Kidney (tissue), 14 donors: Measurements from ENCODE around the gene GULP1. TPM values are rescaled to one million over a fixed set of nuclear protein-coding genes. Genes with fewer than 3 reads are reported as not detected.

Source experiments
- DNase-seq, 5 donors: peaks; one replicate each; pipeline ENCODE4 v3.0.0-alpha.2; 2013 to 2020
- FAIRE-seq: peaks from 2 replicates; lab custom pipeline; 2012; peaks lifted over from hg19 to GRCh38; lab: Jason Lieb, UNC
- H3K27ac ChIP-seq, 2 donors: one replicate each; pipeline ENCODE4 v1.7.0; 2013; ENCODE audit warnings: low read depth in 2 of 2, low read length in 2 of 2, inconsistent platforms in 1 of 2
- H3K27me3 ChIP-seq: one replicate; pipeline ENCODE4 v1.7.1; 2013; ENCODE audit warnings: low read length, inconsistent platforms; ENCODE audit not compliant: control insufficient read depth, insufficient read depth
- H3K36me3 ChIP-seq, 3 donors: one replicate each; pipeline versions ENCODE4 v1.7.0 to v1.7.1; 2013; ENCODE audit warnings: low read length in 3 of 3, control low read depth in 1 of 3, inconsistent platforms in 1 of 3; ENCODE audit not compliant: insufficient read depth in 3 of 3, control insufficient read depth in 2 of 3
- H3K4me1 ChIP-seq, 3 donors: one replicate each; pipeline versions ENCODE4 v1.7.0 to v1.7.1; 2013; ENCODE audit warnings: low read length in 3 of 3, inconsistent platforms in 1 of 3, low read depth in 1 of 3; ENCODE audit not compliant: control insufficient read depth in 2 of 3, insufficient read depth in 2 of 3
- H3K4me3 ChIP-seq, 3 donors: one replicate each; pipeline versions ENCODE4 v1.7.0 to v1.8.1; 2013; ENCODE audit warnings: low read length in 3 of 3, control low read depth in 1 of 3, inconsistent platforms in 1 of 3
- H3K9ac ChIP-seq, 3 donors: one replicate each; pipeline versions ENCODE4 v1.7.0 to v1.7.1; 2013; ENCODE audit warnings: low read length in 3 of 3, control low read depth in 1 of 3, inconsistent platforms in 1 of 3
- H3K9me3 ChIP-seq, 3 donors: one replicate each; pipeline versions ENCODE4 v1.7.0 to v1.7.1; 2013; ENCODE audit warnings: low read length in 3 of 3, control low read depth in 1 of 3, inconsistent platforms in 1 of 3; ENCODE audit not compliant: control insufficient read depth in 2 of 3, insufficient read depth in 1 of 3
- intact Hi-C: fragments of 100-400 bp; cut with DNase I; formaldehyde crosslinking; loops from one replicate; pipeline ENCODE4 v1.11.1; 2022
- polyA plus RNA-seq: library from polyadenylated mRNA; stranded (reverse); fragments of 350-450 nt; fragmentation: Illumina TruSeq; extraction: RNeasy Lipid Tissue Mini Kit (QIAGEN cat#74804); gene quantifications from one replicate; pipeline ENCODE4 v1.2.3, GENCODE V29; 2014; ENCODE audit warnings: low read depth, low replicate concordance; ENCODE audit not compliant: insufficient read depth
- total RNA-seq: library from RNA; stranded (reverse); fragmentation: NEBNext Ultra II Directional; extraction: Animal tissue kit (Norgen Biotek cat#: 25700); gene quantifications from one replicate; pipeline ENCODE4 v1.2.1, GENCODE V29; 2021
- TF ChIP-seq, protein P1 (sequence below): IDR thresholded peaks from 3 replicates; pipeline ENCODE4 v1.5.1; 2012; ENCODE audit warnings: mild to moderate bottlenecking, moderate library complexity, borderline replicate concordance; ENCODE audit not compliant: insufficient read depth; ENCODE audit errors: extremely low read depth
- donor health status: control.
- donor health status: control.
- donor health status: control.
- donor health status: control.
- donor health status: control.
- donor health status: DM: yes; HTN: yes; CAD: no.
- donor health status: Normal renal cell carcinoma (clear cell type).

The GULP1 gene
- total and polyA plus RNA-seq, 2 donors from 2014 or later = 12.2 to 34.4 TPM

DNA sequence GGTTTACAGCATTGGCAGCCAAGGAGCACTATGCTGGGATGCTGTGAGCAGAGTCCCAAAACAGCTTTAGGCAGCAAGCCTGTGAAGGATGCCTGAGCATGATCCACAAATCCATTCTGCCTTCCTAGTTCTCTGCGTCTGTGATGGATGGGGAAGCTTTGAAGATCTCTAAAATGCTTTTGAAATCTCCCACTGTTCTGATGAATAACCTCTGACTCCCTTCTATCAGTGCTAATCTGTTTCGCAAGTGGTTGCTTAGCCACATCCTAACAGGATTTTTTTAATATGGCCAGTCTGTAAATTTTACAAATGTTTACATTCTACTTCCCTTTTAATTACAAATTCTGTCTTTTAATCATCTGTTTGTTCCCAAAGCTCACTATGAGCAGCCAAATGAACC lies 319.2 kb downstream of the GULP1 start:
- Histone ChIP-seq H3K4me3 (no peak overlapping the region), H3K27ac (no peak overlapping the region), H3K9me3 (no peaks in the 10 kb centered on the region), H3K27me3 (no peaks in the 10 kb centered on the region), H3K9ac (no peak overlapping the region), H3K36me3 (no peaks in the 10 kb centered on the region), H3K4me1 (no peaks in the 10 kb centered on the region)
- intact Hi-C loops = no loop called here
- DNase-seq (no peak), FAIRE-seq (no peak)
- TF ChIP-seq, protein P1, sequence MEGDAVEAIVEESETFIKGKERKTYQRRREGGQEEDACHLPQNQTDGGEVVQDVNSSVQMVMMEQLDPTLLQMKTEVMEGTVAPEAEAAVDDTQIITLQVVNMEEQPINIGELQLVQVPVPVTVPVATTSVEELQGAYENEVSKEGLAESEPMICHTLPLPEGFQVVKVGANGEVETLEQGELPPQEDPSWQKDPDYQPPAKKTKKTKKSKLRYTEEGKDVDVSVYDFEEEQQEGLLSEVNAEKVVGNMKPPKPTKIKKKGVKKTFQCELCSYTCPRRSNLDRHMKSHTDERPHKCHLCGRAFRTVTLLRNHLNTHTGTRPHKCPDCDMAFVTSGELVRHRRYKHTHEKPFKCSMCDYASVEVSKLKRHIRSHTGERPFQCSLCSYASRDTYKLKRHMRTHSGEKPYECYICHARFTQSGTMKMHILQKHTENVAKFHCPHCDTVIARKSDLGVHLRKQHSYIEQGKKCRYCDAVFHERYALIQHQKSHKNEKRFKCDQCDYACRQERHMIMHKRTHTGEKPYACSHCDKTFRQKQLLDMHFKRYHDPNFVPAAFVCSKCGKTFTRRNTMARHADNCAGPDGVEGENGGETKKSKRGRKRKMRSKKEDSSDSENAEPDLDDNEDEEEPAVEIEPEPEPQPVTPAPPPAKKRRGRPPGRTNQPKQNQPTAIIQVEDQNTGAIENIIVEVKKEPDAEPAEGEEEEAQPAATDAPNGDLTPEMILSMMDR = no peak

DNA sequence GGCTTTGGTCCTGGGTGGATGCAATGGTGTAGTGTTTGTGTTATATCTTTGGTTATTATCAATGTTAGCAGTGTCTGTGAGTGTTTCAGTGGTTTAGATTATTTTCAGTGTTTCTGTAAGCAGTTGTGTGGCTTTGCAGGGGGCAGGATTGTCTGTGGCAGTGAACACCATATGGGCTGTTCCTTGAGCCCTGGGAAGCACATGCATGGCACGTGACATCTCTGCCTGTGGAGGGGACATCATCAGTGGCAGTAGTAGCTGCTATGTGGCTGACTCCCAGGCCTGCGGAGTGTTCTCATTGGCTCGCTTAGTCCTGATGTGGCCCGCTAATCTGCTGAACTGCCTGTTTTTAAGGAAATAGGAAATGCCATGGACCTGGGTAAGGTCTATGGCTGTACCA lies 327.5 kb downstream of the GULP1 start:
- Histone ChIP-seq H3K36me3 (no peaks in the 10 kb centered on the region), H3K4me1 (no peaks in the 10 kb centered on the region), H3K9ac (no peak overlapping the region), H3K27me3 (no peaks in the 10 kb centered on the region), H3K27ac (no peak overlapping the region), H3K4me3 (no peak overlapping the region), H3K9me3 (no peaks in the 10 kb centered on the region)
- no peak for DNase-seq
- no peak for FAIRE-seq
- TF ChIP-seq, protein P1 = no peak
- intact Hi-C loops = no loop called here

DNA sequence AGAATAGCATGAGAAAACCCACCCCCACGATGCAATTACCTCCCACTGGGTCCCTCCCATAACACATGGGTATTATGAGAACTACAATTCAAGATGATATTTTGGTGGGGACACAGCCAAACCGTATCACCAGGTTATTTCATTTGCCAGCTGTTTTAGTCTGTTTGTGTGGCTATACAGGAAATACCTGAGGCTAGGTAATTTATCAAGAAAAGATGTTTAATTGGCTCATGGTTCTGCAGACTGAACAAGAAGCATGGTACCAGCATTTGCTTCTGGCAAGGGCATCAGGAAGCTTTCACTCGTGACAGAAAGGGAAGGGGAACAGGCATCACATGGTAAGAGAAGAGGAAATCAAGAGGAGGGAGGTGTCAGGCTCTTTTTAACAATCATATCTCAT lies 329.2 kb downstream of the GULP1 start:
- H3K9ac ChIP-seq = no peak overlapping the region
- no peak for FAIRE-seq
- no peaks in the 10 kb centered on the region for H3K4me1 ChIP-seq
- no peaks in the 10 kb centered on the region for H3K9me3 ChIP-seq
- H3K27ac ChIP-seq = no peak overlapping the region
- DNase-seq = no peak
- TF ChIP-seq, protein P1 = no peak
- intact Hi-C loops = no loop called here
- H3K36me3 ChIP-seq = no peaks in the 10 kb centered on the region
- H3K27me3 ChIP-seq = no peaks in the 10 kb centered on the region
- no peak overlapping the region for H3K4me3 ChIP-seq

DNA sequence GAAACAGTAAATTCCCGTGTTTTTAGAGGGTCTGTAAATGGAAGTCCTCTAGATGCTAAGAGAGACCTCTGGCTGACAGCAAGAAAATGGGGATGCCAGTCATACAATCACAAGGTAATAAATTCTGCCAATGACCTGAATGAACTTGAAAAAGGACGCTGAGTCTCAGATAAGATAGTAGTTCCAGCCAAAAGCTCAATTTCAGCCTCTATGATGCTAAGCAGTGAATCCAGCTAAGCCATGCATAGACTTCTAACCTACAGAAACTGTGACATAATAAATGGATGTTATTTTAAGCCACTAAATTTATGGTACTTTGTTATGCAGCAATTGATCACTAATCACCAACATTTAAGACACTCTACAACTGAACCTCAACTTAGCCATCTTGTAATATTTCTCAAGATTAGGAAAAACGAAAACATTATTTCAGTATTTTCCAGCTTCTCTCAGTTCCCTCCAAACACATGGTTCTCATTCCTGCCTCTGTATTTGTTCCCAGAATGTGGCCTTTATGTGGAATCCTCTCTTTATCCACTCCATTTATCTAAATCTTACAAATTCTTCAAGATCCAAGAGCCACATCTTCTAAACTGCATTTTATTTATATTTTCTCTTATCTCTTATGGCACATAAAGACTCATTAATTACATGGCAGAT lies 331.1 kb downstream of the GULP1 start:
- DNase-seq (no peak), FAIRE-seq (no peak)
- Histone ChIP-seq H3K27ac (no peak overlapping the region), H3K4me1 (no peaks in the 10 kb centered on the region), H3K36me3 (no peaks in the 10 kb centered on the region), H3K27me3 (no peaks in the 10 kb centered on the region), H3K9me3 (no peaks in the 10 kb centered on the region), H3K9ac (no peak overlapping the region), H3K4me3 (no peak overlapping the region)
- TF ChIP-seq, protein P1 = no peak
- intact Hi-C loops = no loop called here
